Heart left ventricle (tissue), 16 donors: ENCODE results near the gene RHOA. TPM values are rescaled to one million over a fixed set of nuclear protein-coding genes. Genes with fewer than 3 reads are reported as not detected.
"Not testable (repeated sequence)": the region's sequence is repeated elsewhere in the genome, so short reads cannot be mapped to it uniquely, and the experiment has no call there.

Experiments used
- ATAC-seq, 4 donors: fragments of 200-7000 bp; cut with Tn5 transposase; one replicate each; pipeline ENCODE4 v1.9.1; 2020 to 2022; ENCODE audit warnings: moderate library complexity in 4 of 4, mild to moderate bottlenecking in 3 of 4, moderate number of reproducible peaks in 1 of 4
- DNase-seq, 5 donors: peaks; one replicate each; pipeline ENCODE4 v3.0.0-alpha.2; 2020
- H3K27ac ChIP-seq, 12 donors: fragments of 200-600 bp; sonication (generic) in 4 of 12; one replicate each; pipeline versions ENCODE4 v1.5.0 to v1.8.0; 2016 to 2022; ENCODE audit warnings: mild to moderate bottlenecking in 2 of 12
- H3K27me3 ChIP-seq, 9 donors: fragments of 200-600 bp; sonication (generic) in 2 of 9; one replicate each; pipeline versions ENCODE4 v1.5.1 to v1.8.0; 2016 to 2022; ENCODE audit warnings: mild to moderate bottlenecking in 3 of 9
- H3K36me3 ChIP-seq, 9 donors: fragments of 200-600 bp; sonication (generic) in 2 of 9; one replicate each; pipeline versions ENCODE4 v1.5.0 to v1.8.0; 2018 to 2022; ENCODE audit warnings: mild to moderate bottlenecking in 2 of 9
- H3K4me1 ChIP-seq, 12 donors: fragments of 200-600 bp; sonication (generic) in 4 of 12; one replicate each; pipeline versions ENCODE4 v1.5.0 to v1.8.0; 2016 to 2022; ENCODE audit warnings: mild to moderate bottlenecking in 3 of 12
- H3K4me3 ChIP-seq, 12 donors: fragments of 200-600 bp; sonication (generic) in 4 of 12; one replicate each; pipeline versions ENCODE4 v1.5.0 to v1.8.0; 2017 to 2022; ENCODE audit warnings: mild to moderate bottlenecking in 9 of 12, moderate library complexity in 4 of 12
- H3K9me3 ChIP-seq, 12 donors: fragments of 200-600 bp; sonication (generic) in 4 of 12; one replicate each; pipeline versions ENCODE4 v1.5.0 to v1.8.0; 2016 to 2022; ENCODE audit warnings: mild to moderate bottlenecking in 1 of 12
- POLR2A ChIP-seq, 2 donors: fragments of 450-650 bp; IDR thresholded peaks; one replicate each; pipeline ENCODE4 v1.6.1; 2017; ENCODE audit warnings: antibody characterized with exemption in 2 of 2, mild to moderate bottlenecking in 2 of 2, moderate library complexity in 2 of 2
- WGBS, 4 donors: extraction: QIAGEN DNeasy Blood & Tissue Kit in 2 of 4; methylation state at CpG; one replicate each; pipeline versions ENCODE4 v1.1.5 to v1.1.7; 2013 to 2018; 5-methylcytosine and 5-hydroxymethylcytosine counted together
- intact Hi-C, 10 donors: fragments of 100-400 bp; cut with DNase I; formaldehyde crosslinking; loops; one replicate each; pipeline versions ENCODE4 v1.11.1 to v1.14.2; 2022
- polyA plus RNA-seq, 2 donors: library from polyadenylated mRNA; stranded (reverse); fragments of 200-250 nt; gene quantifications; one replicate each; pipeline ENCODE4 v1.2.3, GENCODE V29; 2013
- total RNA-seq, 9 donors: library from RNA; depleted of rRNA in 2 of 9; stranded (reverse); fragments of >200 nt in 2 of 9; fragmentation: NEBNext Ultra II Directional in 3 of 9; extraction: Animal tissue kit (Norgen Biotek cat#: 25700) in 3 of 9; gene quantifications; one replicate each; pipeline versions ENCODE4 v1.1.0 to v1.2.4, GENCODE V29; 2016 to 2023
- TF ChIP-seq, protein P1 (sequence below), 12 donors: fragments of 200-600 bp; sonication (generic) in 4 of 12; IDR thresholded peaks; one replicate each; pipeline versions ENCODE4 v1.5.0 to v1.8.0; 2018 to 2022; ENCODE audit warnings: antibody characterized with exemption in 12 of 12, mild to moderate bottlenecking in 5 of 12
- donor health status: ischemic (EF 13 %, LVEDD 7.1; RV severe dilation, severe dysfunction).
- donor health status: healthy with polysubstance abuse.
- donor health status: DM: no; HTN: yes; CAD: no.
- donor health status: DM: no; HTN: no; CAD: no.
- donor health status: ischemic (EF 25% LVEDD 6.9; RV normal size, moderate dysfunction).
- donor health status: ischemic (EF 25% LVEDD 5.7; RV mildly dilated, moderate dysfunction).
- donor health status: healthy.
- donor health status: DM: yes; HTN: yes; CAD: no.
- donor health status: ischemic (EF 35%, LVEDD 5.7; RV mildly dilated, moderate dysfunction).
- donor health status: nonischemic (EF 11% LVEDD 7.7; RV severe dilation, severe dysfunction).
- donor health status: DM: yes; HTN: yes; CAD: no.
- donor health status: PGD.
- donor health status: ischemic (EF 29% LVEDD 5.4; RV normal size, mild dysfunction).
- donor health status: nonischemic (EF 23%, LVEDD 6.1; RV moderate dilation, normal function).

The RHOA gene
- total and polyA plus RNA-seq, 11 donors = 106 to 479 (median 291) TPM

- H3K4me3 ChIP-seq = no peak overlapping the region
- peaks cover 0 to 22% (median 6%) of the 10 kb centered on the region in 9 donors for H3K36me3 ChIP-seq
- peak overlapping the region in 1 of 12 donors; percentile 90 for H3K27ac ChIP-seq
- WGBS, 4 donors = 85 to 90% (median 87%) methylated on average over 5 of the region's 5 CpGs
- H3K27me3 ChIP-seq = no peaks in the 10 kb centered on the region
- no peaks in the 10 kb centered on the region for H3K9me3 ChIP-seq
- H3K4me1 ChIP-seq = peaks cover 0 to 79% (median 16%) of the 10 kb centered on the region in 12 donors
- DNase-seq (no peak), ATAC-seq (no peak)
- TF ChIP-seq POLR2A (IDR thresholded peaks at IDR 0.05) = no peak
- TF ChIP-seq, protein P1, sequence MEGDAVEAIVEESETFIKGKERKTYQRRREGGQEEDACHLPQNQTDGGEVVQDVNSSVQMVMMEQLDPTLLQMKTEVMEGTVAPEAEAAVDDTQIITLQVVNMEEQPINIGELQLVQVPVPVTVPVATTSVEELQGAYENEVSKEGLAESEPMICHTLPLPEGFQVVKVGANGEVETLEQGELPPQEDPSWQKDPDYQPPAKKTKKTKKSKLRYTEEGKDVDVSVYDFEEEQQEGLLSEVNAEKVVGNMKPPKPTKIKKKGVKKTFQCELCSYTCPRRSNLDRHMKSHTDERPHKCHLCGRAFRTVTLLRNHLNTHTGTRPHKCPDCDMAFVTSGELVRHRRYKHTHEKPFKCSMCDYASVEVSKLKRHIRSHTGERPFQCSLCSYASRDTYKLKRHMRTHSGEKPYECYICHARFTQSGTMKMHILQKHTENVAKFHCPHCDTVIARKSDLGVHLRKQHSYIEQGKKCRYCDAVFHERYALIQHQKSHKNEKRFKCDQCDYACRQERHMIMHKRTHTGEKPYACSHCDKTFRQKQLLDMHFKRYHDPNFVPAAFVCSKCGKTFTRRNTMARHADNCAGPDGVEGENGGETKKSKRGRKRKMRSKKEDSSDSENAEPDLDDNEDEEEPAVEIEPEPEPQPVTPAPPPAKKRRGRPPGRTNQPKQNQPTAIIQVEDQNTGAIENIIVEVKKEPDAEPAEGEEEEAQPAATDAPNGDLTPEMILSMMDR (IDR thresholded peaks at IDR 0.05) = no peak
- intact Hi-C loops = loop anchor here in 1 of 10 donors (10.0 kb wide), 1 partner anchor 72 kb away; the partner anchor contains the start of genes AMT and NICN1
Observed at GRCh38 chr3:49352890-49353421, 58.8 kb downstream of the RHOA start.

DNA sequence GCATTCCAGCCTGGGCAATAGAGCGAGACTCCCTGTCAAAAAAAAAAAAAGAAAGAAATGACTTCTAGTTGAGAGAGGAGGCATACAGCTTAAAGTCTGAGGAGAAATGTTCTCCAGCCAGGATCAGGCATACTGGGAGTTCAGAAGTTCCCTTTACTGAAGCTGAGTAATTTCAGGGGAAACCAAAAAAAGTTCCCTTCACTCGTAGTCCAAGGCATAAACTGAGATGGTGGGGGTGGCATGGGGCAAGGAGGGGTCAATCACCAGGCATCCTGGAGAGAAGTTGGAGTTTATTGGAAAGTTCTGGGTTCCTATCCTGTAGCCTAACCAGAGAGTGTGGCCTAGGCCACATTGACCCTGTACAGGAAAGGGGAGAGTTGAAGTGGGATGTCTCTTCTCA, 59.5 kb downstream of the RHOA start:
- H3K9me3 ChIP-seq = no peaks in the 10 kb centered on the region
- peaks cover 0 to 22% (median 6%) of the 10 kb centered on the region in 9 donors for H3K36me3 ChIP-seq
- H3K4me1 ChIP-seq = peaks cover 0 to 85% (median 13%) of the 10 kb centered on the region in 12 donors
- ATAC-seq (no peak), DNase-seq (no peak)
- H3K27me3 ChIP-seq = no peaks in the 10 kb centered on the region
- H3K4me3 ChIP-seq = peak overlapping the region in 1 of 12 donors; percentile 15
- peak overlapping the region in 5 of 12 donors; percentile 22 to 90 (median 40) for H3K27ac ChIP-seq
- no peak for TF ChIP-seq POLR2A (IDR thresholded peaks at IDR 0.05)
- TF ChIP-seq, protein P1 (IDR thresholded peaks at IDR 0.05) = no peak
- 81 to 91% (median 85%) methylated on average over 2 of the region's 2 CpGs for WGBS, 4 donors
- intact Hi-C loops = loop anchor here in 1 of 10 donors (10.0 kb wide), 1 partner anchor 73 kb away; the partner anchor contains the start of genes AMT and NICN1

DNA sequence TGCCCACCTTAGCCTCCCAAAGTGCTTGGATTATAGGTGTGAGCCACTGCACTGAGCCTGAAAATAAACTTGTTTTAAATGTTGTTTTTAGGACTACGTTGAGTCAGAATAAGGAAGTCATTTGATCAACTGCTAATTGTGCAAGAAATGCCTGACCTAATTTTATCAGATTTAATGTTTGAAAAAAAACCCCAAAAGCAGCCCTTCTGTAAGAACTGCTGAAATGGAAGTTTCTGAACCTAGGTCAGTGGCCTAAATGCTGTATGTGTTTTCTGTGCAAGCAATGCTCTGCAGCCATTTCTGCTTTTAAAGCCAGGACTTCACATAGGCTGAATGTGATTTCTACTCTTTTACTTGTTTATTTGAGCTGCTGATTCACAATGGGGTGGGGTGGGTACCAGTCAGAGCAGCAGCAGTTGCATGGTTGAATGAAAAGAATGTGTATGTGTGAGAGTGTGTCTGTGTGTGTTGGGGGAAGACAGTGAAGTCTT, 60.2 kb downstream of the RHOA start:
- no peaks in the 10 kb centered on the region for H3K27me3 ChIP-seq
- DNase-seq (no peak), ATAC-seq (peak in 3 of 4 donors; percentile 6 to 22 (median 9))
- H3K36me3 ChIP-seq = peaks cover 0 to 18% (median 6%) of the 10 kb centered on the region in 9 donors
- peaks cover 0 to 87% (median 7%) of the 10 kb centered on the region in 12 donors for H3K4me1 ChIP-seq
- intact Hi-C loops = loop anchor here in 1 of 10 donors (10.0 kb wide), 1 partner anchor 73 kb away; the partner anchor contains the start of genes AMT and NICN1
- TF ChIP-seq POLR2A (IDR thresholded peaks at IDR 0.05) = no peak
- TF ChIP-seq, protein P1 (IDR thresholded peaks at IDR 0.05) = no peak
- peak overlapping the region in 6 of 12 donors; percentile 22 to 90 (median 32) for H3K27ac ChIP-seq
- WGBS, 4 donors = 60 to 79% (median 66%) methylated on average over 1 of the region's 1 CpG
- H3K9me3 ChIP-seq = no peaks in the 10 kb centered on the region
- no peak overlapping the region for H3K4me3 ChIP-seq

DNA sequence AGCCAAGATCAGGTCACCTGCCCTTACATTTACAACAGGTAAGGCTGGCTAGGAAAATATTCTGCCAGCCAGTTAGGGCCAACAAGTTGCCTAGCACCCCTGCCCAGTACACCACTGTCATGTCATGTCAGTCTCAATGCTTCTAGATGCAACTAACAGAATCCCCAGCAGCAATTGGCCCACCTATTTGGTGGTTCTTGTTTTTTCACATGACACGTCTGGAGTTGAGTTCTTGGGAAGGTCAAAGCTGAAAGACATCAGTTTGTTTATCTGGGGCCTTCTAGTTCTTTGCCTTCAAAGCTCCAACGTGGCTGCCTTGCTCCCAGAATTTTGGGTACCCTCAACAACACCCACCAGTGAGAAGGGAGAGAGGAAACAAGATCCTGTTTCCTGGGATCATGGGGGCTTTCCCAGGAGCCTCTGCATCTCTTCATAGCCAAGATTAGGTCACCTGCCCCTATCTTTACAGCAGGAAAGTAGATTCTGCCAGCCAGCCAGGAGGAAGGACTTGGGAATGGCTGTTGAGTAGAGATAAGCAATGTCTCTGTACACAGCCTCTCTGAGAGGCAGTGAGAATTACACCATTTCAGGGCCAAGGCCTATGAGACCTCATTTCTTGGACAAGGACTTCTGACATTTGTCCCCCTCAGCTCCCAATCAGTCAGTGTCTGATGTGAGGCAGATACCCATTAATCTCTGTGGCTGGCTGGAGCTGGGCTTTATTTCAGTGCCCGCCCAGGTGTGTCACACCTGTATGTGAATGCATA, 62.2 kb downstream of the RHOA start:
- Histone ChIP-seq H3K9me3 (no peaks in the 10 kb centered on the region), H3K36me3 (no peaks in the 10 kb centered on the region), H3K27me3 (no peaks in the 10 kb centered on the region), H3K27ac (no peak overlapping the region), H3K4me1 (peaks cover 0 to 87% (median 5%) of the 10 kb centered on the region in 12 donors), H3K4me3 (no peak overlapping the region)
- intact Hi-C loops = loop anchor here in 2 of 10 donors (5.0 to 10.0 kb wide), 2 partner anchors 75 to 98 kb away; partner anchors contain the start of genes AMT (in 1 of the 2) and NICN1 (in 1 of the 2)
- ATAC-seq = no peak
- DNase-seq = no peak
- 62 to 69% (median 65%) methylated on average over 3 of the region's 3 CpGs for WGBS, 4 donors
- TF ChIP-seq POLR2A (IDR thresholded peaks at IDR 0.05) = no peak
- TF ChIP-seq, protein P1 (IDR thresholded peaks at IDR 0.05) = no peak

DNA sequence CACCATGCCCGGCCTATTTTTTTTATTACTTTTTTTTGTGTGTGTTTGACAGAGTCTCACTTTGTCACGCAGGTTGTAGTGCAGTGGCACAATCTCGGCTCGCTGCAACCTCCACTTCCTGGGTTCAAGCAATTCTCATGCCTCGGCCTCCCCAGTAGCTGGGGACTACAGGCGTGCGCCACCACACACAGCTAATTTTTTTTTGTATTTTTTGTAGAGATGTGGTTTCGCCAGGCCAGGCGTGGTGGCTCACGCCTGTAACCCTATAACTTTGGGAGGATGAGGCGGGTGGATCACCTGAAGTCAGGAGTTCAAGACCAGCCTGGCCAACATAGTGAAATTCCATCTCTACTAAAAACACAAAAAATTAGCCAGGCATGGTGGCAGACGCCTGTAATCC, 63.4 kb downstream of the RHOA start:
- WGBS, 4 donors = 88 to 97% (median 94%) methylated on average over 12 of the region's 12 CpGs
- Histone ChIP-seq H3K27ac (peak overlapping the region in 1 of 12 donors; percentile 94), H3K4me1 (peaks cover 0 to 94% (median 5%) of the 10 kb centered on the region in 12 donors)

More for the DNA sequence above, 63.4 kb downstream of the RHOA start:
- not testable (repeated sequence) for ATAC-seq, H3K9me3 ChIP-seq, DNase-seq, H3K4me3 ChIP-seq, H3K36me3 ChIP-seq, H3K27me3 ChIP-seq
- intact Hi-C loops = loop anchor here in 1 of 10 donors (5.0 kb wide), 1 partner anchor 99 kb away; no protein-coding TSS in a partner anchor
